HepG2 (cell line): ENCODE data around the gene GSAP. TPM values are rescaled to one million over a fixed set of nuclear protein-coding genes. Genes with fewer than 3 reads are reported as not detected.
A peak's percentile ranks its signal among the peaks of the same experiment; 100 is the strongest.

ENCODE experiments used
- FOXA3 ChIP-seq: IDR thresholded peaks from 2 replicates; pipeline ENCODE4 v1.6.1; 2016; ENCODE audit warnings: missing genetic modification reagents, missing compliant biosample characterization
- GPBP1L1 ChIP-seq: sonication (generic); formaldehyde crosslinking; IDR thresholded peaks from 2 replicates; pipeline ENCODE4 v1.5.0; 2020; ENCODE audit warnings: mild to moderate bottlenecking, missing genetic modification reagents
- ISL2 ChIP-seq: sonication (generic); formaldehyde crosslinking; IDR thresholded peaks from 2 replicates; pipeline ENCODE4 v1.5.0; 2020; ENCODE audit warnings: missing genetic modification reagents
- KDM3A ChIP-seq: IDR thresholded peaks from 2 replicates; pipeline ENCODE4 v1.6.1; 2018; ENCODE audit warnings: low read depth, missing compliant biosample characterization
- MEIS1 ChIP-seq: sonication (generic); formaldehyde crosslinking; IDR thresholded peaks from 2 replicates; pipeline ENCODE4 v1.9.0; 2021; ENCODE audit warnings: mild to moderate bottlenecking, missing genetic modification reagents, moderate library complexity, borderline replicate concordance
- MIER2 ChIP-seq: IDR thresholded peaks from 2 replicates; pipeline ENCODE4 v1.6.1; 2016; ENCODE audit warnings: missing biosample characterization, missing genetic modification reagents
- PAXIP1 ChIP-seq: sonication (generic); formaldehyde crosslinking; conservative IDR thresholded peaks from 2 replicates; pipeline ENCODE4 v1.4.0; 2020; ENCODE audit warnings: mild to moderate bottlenecking, missing genetic modification reagents, moderate library complexity
- POLR2A ChIP-seq, 2 experiments: IDR thresholded peaks; 2 replicates each; pipeline ENCODE4 v1.6.1; 2011; ENCODE audit warnings: low read depth in 2 of 2, low read length in 2 of 2, mild to moderate bottlenecking in 1 of 2, moderate library complexity in 1 of 2; ENCODE audit not compliant: insufficient read depth in 1 of 2
- PRMT3 ChIP-seq: sonication (generic); formaldehyde crosslinking; IDR thresholded peaks from 2 replicates; pipeline ENCODE4 v1.8.1; 2022; ENCODE audit warnings: low read depth, mild to moderate bottlenecking, moderate library complexity, missing genetic modification reagents, borderline replicate concordance
- REXO4 ChIP-seq: sonication (generic); formaldehyde crosslinking; IDR thresholded peaks from 2 replicates; pipeline ENCODE4 v1.8.0; 2022; ENCODE audit warnings: missing genetic modification reagents, mild to moderate bottlenecking, borderline replicate concordance
- SAP130 ChIP-seq: IDR thresholded peaks from 2 replicates; pipeline ENCODE4 v1.6.1; 2016; ENCODE audit warnings: low read depth
- ZFP36L2 ChIP-seq: sonication (generic); formaldehyde crosslinking; IDR thresholded peaks from 2 replicates; pipeline ENCODE4 v1.4.0; 2020; ENCODE audit warnings: missing genetic modification reagents
- ZNF670 ChIP-seq: sonication (generic); formaldehyde crosslinking; IDR thresholded peaks from 2 replicates; pipeline ENCODE4 v1.8.0; 2022; ENCODE audit warnings: mild to moderate bottlenecking, missing genetic modification reagents, borderline replicate concordance
- polyA plus RNA-seq, 8 experiments: library from polyadenylated mRNA; depleted of rRNA in 3 of 8; stranded (reverse) in 7 of 8; unstranded in 1 of 8; fragments of >200 nt; fragmentation: Illumina TruSeq in 4 of 8; extraction: Trizol in 4 of 8; gene quantifications; 2 replicates each; pipeline versions ENCODE4 v1.2.1 to v1.2.3, GENCODE V29; 2011 to 2016; ENCODE audit warnings: low read depth in 4 of 8, missing spikeins in 1 of 8, mixed read lengths in 1 of 8; ENCODE audit not compliant: insufficient read depth in 1 of 8
- total RNA-seq, 5 experiments: library from RNA; depleted of rRNA; stranded (reverse); fragments of >200 nt; fragmentation: Illumina TruSeq; extraction: Trizol; gene quantifications; 2 replicates each; pipeline ENCODE4 v1.2.3, GENCODE V29; 2016; ENCODE audit warnings: low read depth in 1 of 5
- TF ChIP-seq, protein P1 (sequence below): sonication (generic); formaldehyde crosslinking; IDR thresholded peaks from 2 replicates; pipeline ENCODE4 v1.9.0; 2021; ENCODE audit warnings: missing genetic modification reagents, borderline replicate concordance
- TF ChIP-seq, protein P2 (sequence below): sonication (generic); formaldehyde crosslinking; IDR thresholded peaks from 2 replicates; pipeline ENCODE4 v1.4.0; 2020; ENCODE audit warnings: missing genetic modification reagents
- TF ChIP-seq, protein P3 (sequence below): sonication (generic); formaldehyde crosslinking; IDR thresholded peaks from 2 replicates; pipeline ENCODE4 v1.4.0; 2020; ENCODE audit warnings: missing genetic modification reagents

Gene GSAP
- total and polyA plus RNA-seq, 2 of the 13 experiments (the other 11 are each of a cell fraction or from before 2014, with no cell fraction given), result 34.6 to 40.6 TPM

DNA sequence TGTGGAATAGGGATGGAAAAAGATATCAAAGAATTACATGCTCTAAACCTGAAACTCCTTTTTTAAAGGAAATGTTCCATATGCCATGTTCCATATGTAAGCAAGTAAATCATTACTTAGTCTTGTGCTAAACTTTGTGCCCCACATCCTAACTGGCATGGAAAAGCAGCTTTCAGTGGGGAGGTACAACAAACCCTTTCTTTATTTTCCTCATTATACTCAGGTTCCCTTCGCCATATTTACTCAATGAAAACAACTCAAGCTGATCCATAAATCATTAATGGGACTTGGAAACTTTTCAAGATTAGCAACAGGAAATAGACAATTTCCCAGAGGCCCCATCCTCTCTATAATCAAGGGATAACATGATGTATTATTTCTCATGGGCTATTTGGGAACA, 56.0 kb downstream of the GSAP start (continued):
- TF ChIP-seq, protein P1, sequence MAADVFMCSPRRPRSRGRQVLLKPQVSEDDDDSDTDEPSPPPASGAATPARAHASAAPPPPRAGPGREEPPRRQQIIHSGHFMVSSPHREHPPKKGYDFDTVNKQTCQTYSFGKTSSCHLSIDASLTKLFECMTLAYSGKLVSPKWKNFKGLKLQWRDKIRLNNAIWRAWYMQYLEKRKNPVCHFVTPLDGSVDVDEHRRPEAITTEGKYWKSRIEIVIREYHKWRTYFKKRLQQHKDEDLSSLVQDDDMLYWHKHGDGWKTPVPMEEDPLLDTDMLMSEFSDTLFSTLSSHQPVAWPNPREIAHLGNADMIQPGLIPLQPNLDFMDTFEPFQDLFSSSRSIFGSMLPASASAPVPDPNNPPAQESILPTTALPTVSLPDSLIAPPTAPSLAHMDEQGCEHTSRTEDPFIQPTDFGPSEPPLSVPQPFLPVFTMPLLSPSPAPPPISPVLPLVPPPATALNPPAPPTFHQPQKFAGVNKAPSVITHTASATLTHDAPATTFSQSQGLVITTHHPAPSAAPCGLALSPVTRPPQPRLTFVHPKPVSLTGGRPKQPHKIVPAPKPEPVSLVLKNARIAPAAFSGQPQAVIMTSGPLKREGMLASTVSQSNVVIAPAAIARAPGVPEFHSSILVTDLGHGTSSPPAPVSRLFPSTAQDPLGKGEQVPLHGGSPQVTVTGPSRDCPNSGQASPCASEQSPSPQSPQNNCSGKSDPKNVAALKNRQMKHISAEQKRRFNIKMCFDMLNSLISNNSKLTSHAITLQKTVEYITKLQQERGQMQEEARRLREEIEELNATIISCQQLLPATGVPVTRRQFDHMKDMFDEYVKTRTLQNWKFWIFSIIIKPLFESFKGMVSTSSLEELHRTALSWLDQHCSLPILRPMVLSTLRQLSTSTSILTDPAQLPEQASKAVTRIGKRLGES (CRISPR knock-in tag), result no peak
- TF ChIP-seq PAXIP1 (CRISPR knock-in tag) (peak; percentile 60), POLR2A (IDR thresholded peaks at IDR 0.05; ENCODE audit: insufficient read depth in 1 of 2, low read depth in 2 of 2, low read length in 2 of 2) (no peak), FOXA3 (CRISPR knock-in tag) (peak; percentile 78), SAP130 (peak; percentile 33; the same call in 1 of the 2 replicates), PRMT3 (CRISPR knock-in tag) (no peak), MEIS1 (CRISPR knock-in tag) (no peak), MIER2 (no peak), ISL2 (CRISPR knock-in tag) (peak; percentile 80), KDM3A (CRISPR knock-in tag) (no peak), GPBP1L1 (CRISPR knock-in tag) (no peak), ZFP36L2 (no peak), REXO4 (CRISPR knock-in tag) (no peak), ZNF670 (CRISPR knock-in tag) (no peak)
- TF ChIP-seq, protein P2, sequence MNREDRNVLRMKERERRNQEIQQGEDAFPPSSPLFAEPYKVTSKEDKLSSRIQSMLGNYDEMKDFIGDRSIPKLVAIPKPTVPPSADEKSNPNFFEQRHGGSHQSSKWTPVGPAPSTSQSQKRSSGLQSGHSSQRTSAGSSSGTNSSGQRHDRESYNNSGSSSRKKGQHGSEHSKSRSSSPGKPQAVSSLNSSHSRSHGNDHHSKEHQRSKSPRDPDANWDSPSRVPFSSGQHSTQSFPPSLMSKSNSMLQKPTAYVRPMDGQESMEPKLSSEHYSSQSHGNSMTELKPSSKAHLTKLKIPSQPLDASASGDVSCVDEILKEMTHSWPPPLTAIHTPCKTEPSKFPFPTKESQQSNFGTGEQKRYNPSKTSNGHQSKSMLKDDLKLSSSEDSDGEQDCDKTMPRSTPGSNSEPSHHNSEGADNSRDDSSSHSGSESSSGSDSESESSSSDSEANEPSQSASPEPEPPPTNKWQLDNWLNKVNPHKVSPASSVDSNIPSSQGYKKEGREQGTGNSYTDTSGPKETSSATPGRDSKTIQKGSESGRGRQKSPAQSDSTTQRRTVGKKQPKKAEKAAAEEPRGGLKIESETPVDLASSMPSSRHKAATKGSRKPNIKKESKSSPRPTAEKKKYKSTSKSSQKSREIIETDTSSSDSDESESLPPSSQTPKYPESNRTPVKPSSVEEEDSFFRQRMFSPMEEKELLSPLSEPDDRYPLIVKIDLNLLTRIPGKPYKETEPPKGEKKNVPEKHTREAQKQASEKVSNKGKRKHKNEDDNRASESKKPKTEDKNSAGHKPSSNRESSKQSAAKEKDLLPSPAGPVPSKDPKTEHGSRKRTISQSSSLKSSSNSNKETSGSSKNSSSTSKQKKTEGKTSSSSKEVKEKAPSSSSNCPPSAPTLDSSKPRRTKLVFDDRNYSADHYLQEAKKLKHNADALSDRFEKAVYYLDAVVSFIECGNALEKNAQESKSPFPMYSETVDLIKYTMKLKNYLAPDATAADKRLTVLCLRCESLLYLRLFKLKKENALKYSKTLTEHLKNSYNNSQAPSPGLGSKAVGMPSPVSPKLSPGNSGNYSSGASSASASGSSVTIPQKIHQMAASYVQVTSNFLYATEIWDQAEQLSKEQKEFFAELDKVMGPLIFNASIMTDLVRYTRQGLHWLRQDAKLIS (CRISPR knock-in tag), result no peak
- TF ChIP-seq, protein P3, sequence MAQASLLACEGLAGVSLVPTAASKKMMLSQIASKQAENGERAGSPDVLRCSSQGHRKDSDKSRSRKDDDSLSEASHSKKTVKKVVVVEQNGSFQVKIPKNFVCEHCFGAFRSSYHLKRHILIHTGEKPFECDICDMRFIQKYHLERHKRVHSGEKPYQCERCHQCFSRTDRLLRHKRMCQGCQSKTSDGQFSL, result no peak
